ENCODE results near the gene PPP3CA. TPM values are rescaled to one million over a fixed set of nuclear protein-coding genes. Genes with fewer than 3 reads are reported as not detected.

PPP3CA gene
- polyA plus RNA-seq, 1 donor (not counting 4 experiments of a cell fraction or from before 2014, with no cell fraction given), result 43.3 TPM

GRCh38 chr4:101279377-101279871, 67.9 kb downstream of the PPP3CA start:
- Histone ChIP-seq H3K4me1 (ENCODE audit: control insufficient read depth, extremely low read depth, insufficient read depth, low read length) (peaks cover 9% of the 10 kb centered on the region), H3K36me3 (ENCODE audit: control insufficient read depth in 2 of 2, extremely low read depth in 1 of 2, insufficient read depth in 2 of 2, low read length in 2 of 2) (no peaks in the 10 kb centered on the region), H3K27ac (ENCODE audit: control insufficient read depth, insufficient read depth, low read length) (no peak overlapping the region), H3K79me2 (ENCODE audit: control insufficient read depth, insufficient read depth, low read length) (peaks cover 79% of the 10 kb centered on the region), H4K20me1 (ENCODE audit: control insufficient read depth, extremely low read depth, insufficient read depth, low read length) (peaks cover 4% of the 10 kb centered on the region), H2AFZ (ENCODE audit: control insufficient read depth, low read length) (no peak overlapping the region), H3K4me3 (ENCODE audit: control insufficient read depth in 2 of 3, extremely low read depth in 1 of 3, insufficient read depth in 2 of 3, low read depth in 1 of 3, low read length in 3 of 3) (no peak overlapping the region), H3K27me3 (ENCODE audit: control insufficient read depth, extremely low read depth, insufficient read depth, low read length) (no peaks in the 10 kb centered on the region), H3K9me3 (ENCODE audit: control insufficient read depth, low read depth, low read length) (no peaks in the 10 kb centered on the region), H3K9me1 (ENCODE audit: control insufficient read depth, extremely low read depth, insufficient read depth, low read length) (no peaks in the 10 kb centered on the region), H3K4me2 (ENCODE audit: control insufficient read depth, extremely low read depth, insufficient read depth, low read depth, low read length) (no peak overlapping the region), H3K9ac (ENCODE audit: control insufficient read depth, extremely low read depth, insufficient read depth, low read length) (no peak overlapping the region)
- dilution Hi-C loops (cut with MboI; ENCODE audit: extremely low pct_ligation_motif_present, low sequenced_read_pairs), result no loop called here
- FAIRE-seq (peak; percentile 52), DNase-seq (ENCODE audit: low read depth, low spot score) (no peak)
- no peak for TF ChIP-seq EZH2 (IDR thresholded peaks at IDR 0.05; ENCODE audit: low read length)
- no peak for TF ChIP-seq CTCF (optimal IDR thresholded peaks at IDR 0.05 in 1 of 3, IDR thresholded peaks at IDR 0.05 in 1 of 3, conservative IDR thresholded peaks at IDR 0.05 in 1 of 3; ENCODE audit: extremely low read depth in 1 of 3, insufficient read depth in 2 of 3, low read length in 3 of 3)

GRCh38 chr4:101277671-101278070, 69.7 kb downstream of the PPP3CA start:
- no peak overlapping the region for H3K4me2 ChIP-seq (ENCODE audit: control insufficient read depth, extremely low read depth, insufficient read depth, low read depth, low read length)
- DNase-seq (ENCODE audit: low read depth, low spot score) (no peak), FAIRE-seq (no peak)
- H3K79me2 ChIP-seq (ENCODE audit: control insufficient read depth, insufficient read depth, low read length), result peaks cover 80% of the 10 kb centered on the region
- no peaks in the 10 kb centered on the region for H3K9me1 ChIP-seq (ENCODE audit: control insufficient read depth, extremely low read depth, insufficient read depth, low read length)
- H3K4me3 ChIP-seq (ENCODE audit: control insufficient read depth in 2 of 3, extremely low read depth in 1 of 3, insufficient read depth in 2 of 3, low read depth in 1 of 3, low read length in 3 of 3), result no peak overlapping the region
- dilution Hi-C loops (cut with MboI; ENCODE audit: extremely low pct_ligation_motif_present, low sequenced_read_pairs), result no loop called here
- no peaks in the 10 kb centered on the region for H3K36me3 ChIP-seq (ENCODE audit: control insufficient read depth in 2 of 2, extremely low read depth in 1 of 2, insufficient read depth in 2 of 2, low read length in 2 of 2)
- no peak overlapping the region for H2AFZ ChIP-seq (ENCODE audit: control insufficient read depth, low read length)
- peaks cover 9% of the 10 kb centered on the region for H3K4me1 ChIP-seq (ENCODE audit: control insufficient read depth, extremely low read depth, insufficient read depth, low read length)
- H3K9me3 ChIP-seq (ENCODE audit: control insufficient read depth, low read depth, low read length), result no peaks in the 10 kb centered on the region
- no peaks in the 10 kb centered on the region for H3K27me3 ChIP-seq (ENCODE audit: control insufficient read depth, extremely low read depth, insufficient read depth, low read length)
- TF ChIP-seq CTCF (optimal IDR thresholded peaks at IDR 0.05 in 1 of 3, IDR thresholded peaks at IDR 0.05 in 1 of 3, conservative IDR thresholded peaks at IDR 0.05 in 1 of 3; ENCODE audit: extremely low read depth in 1 of 3, insufficient read depth in 2 of 3, low read length in 3 of 3) (no peak), EZH2 (IDR thresholded peaks at IDR 0.05; ENCODE audit: low read length) (no peak)
- H3K9ac ChIP-seq (ENCODE audit: control insufficient read depth, extremely low read depth, insufficient read depth, low read length), result no peak overlapping the region
- H3K27ac ChIP-seq (ENCODE audit: control insufficient read depth, insufficient read depth, low read length), result no peak overlapping the region
- H4K20me1 ChIP-seq (ENCODE audit: control insufficient read depth, extremely low read depth, insufficient read depth, low read length), result peaks cover 4% of the 10 kb centered on the region
